BLaER1 treated with 17β-estradiol and CSF1 and Interleukin-3, amounts not matched to agents 10 nM and 100 nM (cell line): ENCODE measurements around the gene TPRG1L.

ENCODE experiments used
- H3K27ac ChIP-seq, 11 experiments: shearing (Covaris generic); formaldehyde crosslinking; 2 replicates each; pipeline ENCODE4 v1.8.1; 2022
- H3K27me3 ChIP-seq, 11 experiments: shearing (Covaris generic); formaldehyde crosslinking; 2 replicates each; pipeline ENCODE4 v1.8.1; 2022
- H3K36me3 ChIP-seq, 11 experiments: shearing (Covaris generic); formaldehyde crosslinking; 2 replicates each; pipeline ENCODE4 v1.8.1; 2022
- H3K4me1 ChIP-seq, 10 experiments: shearing (Covaris generic); formaldehyde crosslinking; 2 replicates each; pipeline ENCODE4 v1.8.1; 2022
- H3K4me2 ChIP-seq, 11 experiments: shearing (Covaris generic); formaldehyde crosslinking; 2 replicates each; pipeline ENCODE4 v1.8.1; 2022
- H3K4me3 ChIP-seq, 10 experiments: shearing (Covaris generic); formaldehyde crosslinking; 2 replicates each; pipeline ENCODE4 v1.8.1; 2022
- H3K9ac ChIP-seq, 11 experiments: shearing (Covaris generic); formaldehyde crosslinking; 2 replicates each; pipeline ENCODE4 v1.8.1; 2022
- H3K9me3 ChIP-seq, 11 experiments: shearing (Covaris generic); formaldehyde crosslinking; replicated peaks in 1 of 11; 2 replicates each; pipeline ENCODE4 v1.8.1; 2022
- H4K20me1 ChIP-seq, 11 experiments: shearing (Covaris generic); formaldehyde crosslinking; 2 replicates each; pipeline ENCODE4 v1.8.1; 2022
- Cebpa-rat ChIP-seq, 11 experiments: shearing (Covaris generic); IDR thresholded peaks; 2 replicates each; pipeline ENCODE4 v1.8.1; 2022

Gene TPRG1L

GRCh38 chr1:3663999-3664699, 39.3 kb downstream of the TPRG1L start:
- Histone ChIP-seq H3K9ac (peak overlapping the region in 3 of 11 experiments; percentile 18 to 33 (median 26); a peak in 2 of 22 replicates), H3K9me3 (no peaks in the 10 kb centered on the region), H3K27ac (peak overlapping the region in 10 of 11 experiments; percentile 30 to 97 (median 86); a peak in 17 of 22 replicates), H3K36me3 (no peaks in the 10 kb centered on the region), H3K4me1 (peaks cover 55 to 72% (median 60%) of the 10 kb centered on the region in 10 experiments), H4K20me1 (no peaks in the 10 kb centered on the region), H3K4me2 (peak overlapping the region; percentile 80 to 96 (median 88)), H3K4me3 (no peak overlapping the region), H3K27me3 (no peaks in the 10 kb centered on the region)
- no peak for TF ChIP-seq Cebpa-rat (IDR thresholded peaks at IDR 0.05)

GRCh38 chr1:3664700-3665375, 40.0 kb downstream of the TPRG1L start:
- Histone ChIP-seq H3K27ac (peak overlapping the region in 10 of 11 experiments; percentile 30 to 97 (median 86); a peak in 17 of 22 replicates), H3K4me2 (peak overlapping the region; percentile 80 to 96 (median 88)), H3K4me1 (peaks cover 60 to 79% (median 67%) of the 10 kb centered on the region in 10 experiments), H3K9ac (peak overlapping the region in 3 of 11 experiments; percentile 18 to 33 (median 26); a peak in 2 of 22 replicates), H4K20me1 (no peaks in the 10 kb centered on the region), H3K9me3 (no peaks in the 10 kb centered on the region), H3K36me3 (no peaks in the 10 kb centered on the region), H3K4me3 (no peak overlapping the region), H3K27me3 (no peaks in the 10 kb centered on the region)
- TF ChIP-seq Cebpa-rat (IDR thresholded peaks at IDR 0.05), result no peak

- Histone ChIP-seq H3K27ac (peak overlapping the region in 9 of 11 experiments; percentile 81 to 97 (median 86); a peak in 18 of 22 replicates), H3K4me2 (peak overlapping the region; percentile 80 to 96 (median 88)), H3K9ac (peak overlapping the region in 3 of 11 experiments; percentile 72 to 74 (median 74); a peak in 5 of 22 replicates), H3K4me3 (no peak overlapping the region), H3K4me1 (peaks cover 86 to 100% (median 97%) of the 10 kb centered on the region in 10 experiments), H4K20me1 (no peaks in the 10 kb centered on the region), H3K36me3 (no peaks in the 10 kb centered on the region), H3K27me3 (no peaks in the 10 kb centered on the region), H3K9me3 (no peaks in the 10 kb centered on the region)
- no peak for TF ChIP-seq Cebpa-rat (IDR thresholded peaks at IDR 0.05)
Measured at GRCh38 chr1:3668148-3668547, 43.3 kb downstream of the TPRG1L start.

- Histone ChIP-seq H3K27ac (peak overlapping the region in 9 of 11 experiments; percentile 81 to 97 (median 86); a peak in 18 of 22 replicates), H4K20me1 (no peaks in the 10 kb centered on the region), H3K9ac (peak overlapping the region in 7 of 11 experiments; percentile 4 to 56 (median 41); a peak in 10 of 22 replicates), H3K27me3 (no peaks in the 10 kb centered on the region), H3K36me3 (no peaks in the 10 kb centered on the region), H3K4me1 (peaks cover 90 to 100% (median 100%) of the 10 kb centered on the region in 10 experiments), H3K9me3 (no peaks in the 10 kb centered on the region), H3K4me2 (peak overlapping the region; percentile 80 to 96 (median 88)), H3K4me3 (peak overlapping the region in 2 of 10 experiments; percentile 7 to 24; a peak in 2 of 20 replicates)
- TF ChIP-seq Cebpa-rat (IDR thresholded peaks at IDR 0.05), result peak in 9 of 11 experiments; percentile 53 to 79 (median 65); a peak in 12 of 22 replicates
Measured at GRCh38 chr1:3668585-3669300, 43.9 kb downstream of the TPRG1L start.

GRCh38 chr1:3669421-3669821, 44.6 kb downstream of the TPRG1L start:
- peak overlapping the region in 1 of 10 experiments; percentile 7; a peak in 1 of 20 replicates for H3K4me3 ChIP-seq

GRCh38 chr1:3669971-3670431, 45.2 kb downstream of the TPRG1L start:
- Histone ChIP-seq H3K4me3 (no peak overlapping the region), H3K27me3 (no peaks in the 10 kb centered on the region), H3K4me1 (peaks cover 90 to 100% (median 100%) of the 10 kb centered on the region in 10 experiments), H3K9me3 (no peaks in the 10 kb centered on the region), H3K36me3 (no peaks in the 10 kb centered on the region), H3K9ac (no peak overlapping the region; a peak in 2 of 22 replicates), H4K20me1 (no peaks in the 10 kb centered on the region), H3K27ac (peak overlapping the region in 8 of 11 experiments; percentile 19 to 97 (median 86); a peak in 12 of 22 replicates), H3K4me2 (peak overlapping the region in 9 of 11 experiments; percentile 3 to 96 (median 88); a peak in 15 of 22 replicates)
- no peak for TF ChIP-seq Cebpa-rat (IDR thresholded peaks at IDR 0.05)

More at GRCh38 chr1:3669421-3669821, 44.6 kb downstream of the TPRG1L start:
- Histone ChIP-seq H3K27ac (peak overlapping the region in 9 of 11 experiments; percentile 81 to 97 (median 86); a peak in 18 of 22 replicates), H3K9me3 (no peaks in the 10 kb centered on the region), H3K27me3 (no peaks in the 10 kb centered on the region), H3K4me1 (peaks cover 90 to 100% (median 100%) of the 10 kb centered on the region in 10 experiments), H3K9ac (peak overlapping the region in 5 of 11 experiments; percentile 39 to 56 (median 42); a peak in 9 of 22 replicates), H4K20me1 (no peaks in the 10 kb centered on the region), H3K4me2 (peak overlapping the region; percentile 80 to 96 (median 88)), H3K36me3 (no peaks in the 10 kb centered on the region)
- no peak for TF ChIP-seq Cebpa-rat (IDR thresholded peaks at IDR 0.05)

- no peaks in the 10 kb centered on the region for H4K20me1 ChIP-seq
- peaks cover 90 to 100% (median 100%) of the 10 kb centered on the region in 10 experiments for H3K4me1 ChIP-seq
- H3K4me2 ChIP-seq, result peak overlapping the region; percentile 59 to 96 (median 88)
- TF ChIP-seq Cebpa-rat (IDR thresholded peaks at IDR 0.05), result no peak
- no peaks in the 10 kb centered on the region for H3K9me3 ChIP-seq
- H3K27ac ChIP-seq, result peak overlapping the region in 8 of 11 experiments; percentile 43 to 100 (median 88); a peak in 15 of 22 replicates
- H3K9ac ChIP-seq, result peak overlapping the region in 5 of 11 experiments; percentile 4 to 51 (median 50); a peak in 6 of 22 replicates
- no peaks in the 10 kb centered on the region for H3K36me3 ChIP-seq
- no peak overlapping the region for H3K4me3 ChIP-seq
- no peaks in the 10 kb centered on the region for H3K27me3 ChIP-seq
Measured at GRCh38 chr1:3670823-3671265, 46.0 kb downstream of the TPRG1L start.
